ENCODE measurements around the gene ZNF660. TPM values are rescaled to one million over a fixed set of nuclear protein-coding genes. Genes with fewer than 3 reads are reported as not detected.

ZNF660 gene
- total and polyA plus RNA-seq, 9 of the 15 experiments (the other 6 are each of a cell fraction or from before 2014, with no cell fraction given) = 0.06 to 0.65 (median 0.17) TPM

- TF ChIP-seq CHD7 (IDR thresholded peaks at IDR 0.05; ENCODE audit: low read depth, low read length) (no peak), HNRNPL (IDR thresholded peaks at IDR 0.05; ENCODE audit: low read depth, low read length) (no peak), TSC22D4 (tag; IDR thresholded peaks at IDR 0.05) (no peak), TFAP4 (CRISPR knock-in tag; IDR thresholded peaks at IDR 0.05; ENCODE audit: borderline replicate concordance) (peak; percentile 77; the same call in 1 of the 2 replicates), ZNF212 (CRISPR knock-in tag; IDR thresholded peaks at IDR 0.05) (no peak), DPF2 (IDR thresholded peaks at IDR 0.05) (no peak), NCOA2 (IDR thresholded peaks at IDR 0.05; ENCODE audit: partially characterized antibody in 2 of 2) (no peak), ZNF143 (CRISPR knock-in tag; IDR thresholded peaks at IDR 0.05) (no peak), BRCA1 (IDR thresholded peaks at IDR 0.05) (no peak), BRCA1 (CRISPR knock-in tag; IDR thresholded peaks at IDR 0.05) (no peak), ZNF436 (CRISPR knock-in tag; IDR thresholded peaks at IDR 0.05) (no peak), LCOR (CRISPR knock-in tag; IDR thresholded peaks at IDR 0.05) (no peak), CHD1 (IDR thresholded peaks at IDR 0.05; ENCODE audit: low read length) (peak; percentile 25), HDGF (IDR thresholded peaks at IDR 0.05) (no peak), HOMEZ (CRISPR knock-in tag; IDR thresholded peaks at IDR 0.05) (no peak)
These were observed 63.9 kb downstream of the ZNF660 start, which contains the start of gene ZNF35 (continued) for GRCh38 chr3:44648564-44649229.
